HepG2 (cell line): ENCODE results near the gene SLC25A11. TPM values are rescaled to one million over a fixed set of nuclear protein-coding genes. Genes with fewer than 3 reads are reported as not detected.

Source experiments
- ARID3A ChIP-seq: IDR thresholded peaks from 2 replicates; pipeline ENCODE4 v1.6.1; 2012; ENCODE audit warnings: low read depth, low read length, improper control_type of control experiment
- BCLAF1 ChIP-seq: fragments of 450-650 bp; IDR thresholded peaks from 2 replicates; pipeline ENCODE4 v1.6.1; 2017; ENCODE audit warnings: mild to moderate bottlenecking
- GABPA ChIP-seq, 2 experiments: IDR thresholded peaks; 2 replicates each; pipeline ENCODE4 v1.6.1; 2011 to 2016; ENCODE audit warnings: low read depth in 2 of 2, low read length in 1 of 2, missing biosample characterization in 1 of 2, missing genetic modification characterization in 1 of 2
- GPN1 ChIP-seq: sonication (generic); formaldehyde crosslinking; IDR thresholded peaks from 2 replicates; pipeline ENCODE4 v1.5.1; 2020; ENCODE audit warnings: missing genetic modification reagents, borderline replicate concordance
- HDAC2 ChIP-seq: sonication (generic); formaldehyde crosslinking; IDR thresholded peaks from 2 replicates; pipeline ENCODE4 v1.4.0; 2020; ENCODE audit warnings: missing genetic modification reagents
- HMGA1 ChIP-seq: sonication (generic); formaldehyde crosslinking; conservative IDR thresholded peaks from 2 replicates; pipeline ENCODE4 v1.4.0; 2020; ENCODE audit warnings: missing genetic modification reagents
- HNRNPUL1 ChIP-seq: fragments of 200-400 bp; formaldehyde crosslinking; IDR thresholded peaks from 2 replicates; pipeline ENCODE4 v1.6.1; 2017; ENCODE audit warnings: low read depth, mild to moderate bottlenecking, low read length, moderate library complexity
- KLF9 ChIP-seq: IDR thresholded peaks from 2 replicates; pipeline ENCODE4 v1.6.1; 2016; ENCODE audit warnings: low read depth
- NR2C2 ChIP-seq: sonication (generic); formaldehyde crosslinking; IDR thresholded peaks from 2 replicates; pipeline ENCODE4 v1.4.0; 2020; ENCODE audit warnings: missing genetic modification reagents, mild to moderate bottlenecking, moderate library complexity, borderline replicate concordance
- SRSF9 ChIP-seq: fragments of 200-400 bp; formaldehyde crosslinking; IDR thresholded peaks from 2 replicates; pipeline ENCODE4 v1.6.1; 2018; ENCODE audit warnings: borderline replicate concordance, mild to moderate bottlenecking, low read depth, low read length; ENCODE audit not compliant: insufficient read depth, poor library complexity, severe bottlenecking
- TCF7 ChIP-seq: sonication (generic); IDR thresholded peaks from 2 replicates; pipeline ENCODE4 v1.6.1; 2016; ENCODE audit warnings: antibody characterized with exemption, low read depth
- TFAP4 ChIP-seq: sonication (generic); IDR thresholded peaks from 2 replicates; pipeline ENCODE4 v1.6.1; 2016; ENCODE audit warnings: low read depth, borderline replicate concordance
- TGIF2 ChIP-seq: IDR thresholded peaks from 2 replicates; pipeline ENCODE4 v1.6.1; 2016; ENCODE audit warnings: control low read depth, missing compliant biosample characterization
- ZBTB20 ChIP-seq: sonication (generic); formaldehyde crosslinking; IDR thresholded peaks from 2 replicates; pipeline ENCODE4 v1.8.1; 2023; ENCODE audit warnings: missing genetic modification reagents, low read depth, mild to moderate bottlenecking, borderline replicate concordance
- ZBTB33 ChIP-seq: sonication (generic); formaldehyde crosslinking; IDR thresholded peaks from 2 replicates; pipeline ENCODE4 v1.4.0; 2020; ENCODE audit warnings: missing genetic modification reagents
- ZNF275 ChIP-seq: sonication (generic); formaldehyde crosslinking; IDR thresholded peaks from 2 replicates; pipeline ENCODE4 v1.8.0; 2022; ENCODE audit warnings: missing genetic modification reagents, mild to moderate bottlenecking, inconsistent platforms, borderline replicate concordance
- ZNF329 ChIP-seq: sonication (generic); formaldehyde crosslinking; IDR thresholded peaks from 2 replicates; pipeline ENCODE4 v1.9.0; 2021; ENCODE audit warnings: low read depth, mild to moderate bottlenecking, missing genetic modification reagents
- ZNF451 ChIP-seq: sonication (generic); formaldehyde crosslinking; IDR thresholded peaks from 2 replicates; pipeline ENCODE4 v1.5.0; 2020; ENCODE audit warnings: mild to moderate bottlenecking, missing genetic modification reagents
- ZNF589 ChIP-seq: sonication (generic); formaldehyde crosslinking; conservative IDR thresholded peaks from 2 replicates; pipeline ENCODE4 v1.8.0; 2022; ENCODE audit warnings: mild to moderate bottlenecking, moderate library complexity, missing genetic modification reagents
- ZSCAN30 ChIP-seq: sonication (generic); formaldehyde crosslinking; IDR thresholded peaks from 2 replicates; pipeline ENCODE4 v1.5.0; 2020; ENCODE audit warnings: mild to moderate bottlenecking, missing genetic modification reagents
- polyA plus RNA-seq, 8 experiments: library from polyadenylated mRNA; depleted of rRNA in 3 of 8; stranded (reverse) in 7 of 8; unstranded in 1 of 8; fragments of >200 nt; fragmentation: Illumina TruSeq in 4 of 8; extraction: Trizol in 4 of 8; gene quantifications; 2 replicates each; pipeline versions ENCODE4 v1.2.1 to v1.2.3, GENCODE V29; 2011 to 2016; ENCODE audit warnings: low read depth in 4 of 8, missing spikeins in 1 of 8, mixed read lengths in 1 of 8; ENCODE audit not compliant: insufficient read depth in 1 of 8
- total RNA-seq, 5 experiments: library from RNA; depleted of rRNA; stranded (reverse); fragments of >200 nt; fragmentation: Illumina TruSeq; extraction: Trizol; gene quantifications; 2 replicates each; pipeline ENCODE4 v1.2.3, GENCODE V29; 2016; ENCODE audit warnings: low read depth in 1 of 5

SLC25A11 gene
- total and polyA plus RNA-seq, 2 of the 13 experiments (the other 11 are each of a cell fraction or from before 2014, with no cell fraction given), result 35.4 to 47.2 TPM

GRCh38 chr17:4947411-4948165 lies 7.7 kb upstream of the SLC25A11 start (continued):
- TF ChIP-seq ZNF275 (CRISPR knock-in tag), result 0 out of 2 replicates have a peak, but pooled peaks have one; percentile 25
- TF ChIP-seq ZNF589 (CRISPR knock-in tag), result no peak; the same call in 1 of the 2 replicates
- TF ChIP-seq NR2C2, result peak; percentile 41; the same call in 1 of the 2 replicates
- 0 out of 2 replicates have a peak, but pooled peaks have one; percentile 23 for TF ChIP-seq ZSCAN30
- no peak for TF ChIP-seq ZNF329 (CRISPR knock-in tag)
- no peak for TF ChIP-seq ZBTB20 (CRISPR knock-in tag)
- no peak; the same call in 1 of the 2 replicates for TF ChIP-seq HDAC2 (CRISPR knock-in tag)
- peak; percentile 31; the same call in 1 of the 2 replicates for TF ChIP-seq TGIF2
- TF ChIP-seq ZBTB33 (CRISPR knock-in tag), result no peak
- TF ChIP-seq KLF9 (CRISPR knock-in tag), result no peak
- TF ChIP-seq GPN1 (CRISPR knock-in tag), result no peak
- TF ChIP-seq ZNF451 (CRISPR knock-in tag), result peak; percentile 74; the same call in 1 of the 2 replicates
- TF ChIP-seq ARID3A, result no peak
- TF ChIP-seq HMGA1 (CRISPR knock-in tag), result no peak
- TF ChIP-seq TFAP4, result no peak
- no peak for TF ChIP-seq BCLAF1
- TF ChIP-seq HNRNPUL1, result no peak
- no peak for TF ChIP-seq SRSF9
- TF ChIP-seq GABPA (IDR thresholded peaks at IDR 0.05; ENCODE audit: low read depth, low read length), result peak; percentile 66
- peak; percentile 88 for TF ChIP-seq GABPA (CRISPR knock-in tag; IDR thresholded peaks at IDR 0.05; ENCODE audit: low read depth)
- no peak for TF ChIP-seq TCF7
